Activated CD4-positive, CD25-positive, alpha-beta regulatory T cell treated with anti-CD3 and anti-CD28 coated beads, Interleukin-2, amount 50 U/mL, for 72 hours (primary cell): ENCODE results near the gene ZCCHC7.
"Not testable (repeated sequence)": the region's sequence is repeated elsewhere in the genome, so short reads cannot be mapped to it uniquely, and the experiment has no call there.

Experiments
- DNase-seq: peaks from one replicate; pipeline ENCODE4 v3.0.0; 2021

ZCCHC7 gene

DNA sequence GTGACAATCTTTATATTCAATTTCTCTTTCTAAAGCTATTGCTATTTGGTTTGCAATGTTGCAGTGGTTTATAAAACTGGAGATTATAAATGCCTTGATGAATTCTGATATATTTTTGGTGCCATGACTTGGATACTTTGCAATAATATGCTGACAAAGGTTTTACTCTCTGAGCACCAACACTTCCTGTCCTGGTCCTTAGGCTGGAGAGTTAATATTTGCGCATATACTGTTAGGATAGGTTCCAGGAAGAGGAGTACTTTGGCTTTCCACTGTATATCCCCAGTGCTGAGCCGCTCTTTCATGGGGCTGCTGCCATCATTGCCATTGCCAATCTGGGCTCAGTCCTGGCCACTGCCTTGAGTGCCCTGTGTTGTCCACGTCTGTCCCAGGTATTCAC lies 139.6 kb downstream of the ZCCHC7 start:
- no peak for DNase-seq

DNA sequence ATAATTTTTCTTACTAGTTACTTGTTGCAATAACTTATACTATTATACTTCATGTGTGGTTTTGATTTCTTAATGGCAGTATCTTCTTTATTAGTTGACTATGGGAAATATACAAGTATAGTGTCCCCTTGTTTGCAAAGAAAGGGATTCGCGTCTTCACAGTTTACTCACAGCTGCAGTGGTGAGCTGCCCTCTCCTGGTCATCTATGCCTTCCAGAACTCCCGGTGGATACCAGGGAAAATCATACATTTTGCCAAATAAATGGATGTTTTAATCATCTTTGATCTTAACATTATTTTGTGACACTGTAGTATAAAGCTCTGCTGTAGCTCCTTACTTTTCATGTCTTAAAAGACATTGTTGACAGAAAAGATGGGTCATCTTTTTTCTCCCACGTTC lies 142.0 kb downstream of the ZCCHC7 start:
- no peak for DNase-seq

DNA sequence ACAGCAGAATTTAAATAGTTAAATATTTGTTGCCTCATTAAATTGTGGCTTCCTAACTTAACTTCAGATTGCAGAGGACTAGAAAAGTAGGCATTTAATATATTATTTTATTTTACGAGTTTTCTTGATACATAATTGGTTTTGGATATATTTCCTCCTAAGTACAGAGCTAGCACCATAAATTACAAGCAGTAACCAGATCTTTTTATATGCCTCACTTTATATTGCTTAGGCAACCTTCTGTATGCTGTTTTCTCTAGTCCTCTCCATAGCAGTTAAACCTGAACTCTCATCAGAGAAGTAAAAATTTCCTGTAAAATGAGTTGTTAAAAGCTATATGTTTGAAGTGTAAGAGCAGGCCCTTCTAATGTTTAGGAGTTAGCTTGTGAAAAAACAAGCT lies 144.2 kb downstream of the ZCCHC7 start:
- no peak for DNase-seq

DNA sequence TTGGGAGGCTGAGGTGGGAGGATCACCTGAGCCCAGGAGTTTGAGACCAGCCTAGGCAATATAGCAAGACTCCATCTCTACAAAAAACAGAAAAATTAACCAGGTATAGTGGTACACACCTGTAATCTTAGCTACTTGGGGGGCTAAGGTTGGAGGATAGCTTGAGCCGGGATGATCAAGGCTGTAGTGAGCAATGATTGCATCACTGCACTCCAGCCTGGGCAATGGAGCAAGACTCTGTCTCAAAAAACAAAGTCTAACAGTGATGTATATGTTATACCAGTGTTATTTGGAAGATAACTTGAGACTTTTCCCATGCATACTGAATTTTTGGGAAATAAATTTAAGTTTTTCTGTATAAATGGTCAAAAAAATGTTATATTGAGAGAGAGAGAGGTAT lies 146.3 kb downstream of the ZCCHC7 start:
- no peak for DNase-seq

DNA sequence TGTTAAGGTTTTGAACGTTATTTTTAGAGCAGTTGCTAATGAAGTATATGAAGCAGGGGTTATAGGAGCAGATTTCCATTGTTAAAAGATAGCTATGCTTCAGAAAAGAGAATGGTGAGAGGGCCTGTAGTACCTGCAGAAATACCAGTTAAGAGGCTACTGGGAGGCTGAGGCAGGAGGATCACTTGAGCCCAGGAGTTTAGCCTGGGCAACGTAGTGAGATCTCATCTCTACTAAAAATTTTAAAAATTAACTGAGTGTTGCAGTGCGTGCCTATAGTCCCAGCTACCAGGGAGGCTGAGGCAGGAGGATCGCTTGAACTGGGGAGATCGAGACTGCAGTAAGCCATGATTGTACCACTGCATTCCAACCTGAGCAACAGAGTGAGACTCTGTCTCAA lies 148.8 kb downstream of the ZCCHC7 start:
- DNase-seq, result no peak

DNA sequence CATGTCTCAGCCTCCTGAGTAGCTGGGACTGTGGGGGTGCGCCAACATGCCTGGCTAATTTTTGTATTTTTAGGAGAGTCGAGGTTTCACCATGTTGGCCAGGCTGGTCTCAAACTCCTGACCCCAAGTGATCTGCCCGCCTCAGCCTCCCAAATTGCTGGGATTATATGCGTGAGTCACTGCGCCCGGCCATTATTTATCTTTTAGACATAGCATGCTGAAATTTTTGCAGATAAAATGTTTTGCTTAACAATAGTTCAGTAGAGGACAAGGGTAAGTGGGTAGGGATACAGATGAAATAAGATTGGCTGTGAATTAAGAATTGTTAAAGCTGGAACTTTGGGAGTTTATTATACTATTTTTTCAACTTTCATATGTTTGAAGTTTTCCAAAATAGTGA lies 151.3 kb downstream of the ZCCHC7 start:
- no peak for DNase-seq

DNA sequence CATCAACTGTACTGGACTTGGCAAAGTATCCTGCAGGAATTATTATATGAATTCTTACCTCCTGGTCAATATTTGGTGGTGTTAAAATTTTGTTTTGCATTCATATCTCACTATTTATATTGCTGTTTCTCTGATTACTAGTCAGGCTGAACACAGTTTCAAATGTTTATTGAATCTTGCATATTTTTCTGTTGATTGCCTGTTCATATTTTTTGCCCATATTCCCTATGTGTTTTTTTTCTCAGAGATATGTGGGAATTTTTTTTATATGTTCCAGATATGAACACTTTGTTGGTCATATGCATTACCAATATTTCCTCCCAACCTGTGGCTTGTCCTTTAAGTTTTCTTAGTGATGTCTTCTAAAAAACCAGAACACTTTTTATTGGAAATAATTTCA lies 153.2 kb downstream of the ZCCHC7 start:
- no peak for DNase-seq

DNA sequence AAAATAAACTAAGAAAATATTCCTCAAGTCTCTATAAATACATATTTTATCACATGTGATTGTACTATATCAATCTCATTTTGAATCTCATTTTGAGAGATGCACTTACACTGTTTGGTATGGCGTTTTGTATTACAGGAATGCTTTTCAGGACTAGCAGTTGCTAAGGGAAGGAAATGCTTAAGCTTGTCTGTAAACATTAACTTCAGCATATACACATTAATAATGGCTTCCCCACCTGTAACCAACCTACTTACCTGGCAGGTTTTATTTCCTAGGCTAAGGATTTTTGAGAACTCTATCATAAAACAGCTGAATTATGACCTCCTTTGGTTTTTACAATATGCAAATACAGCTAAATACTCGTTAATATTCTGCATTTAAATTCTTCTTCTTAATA lies 161.2 kb downstream of the ZCCHC7 start:
- no peak for DNase-seq

DNA sequence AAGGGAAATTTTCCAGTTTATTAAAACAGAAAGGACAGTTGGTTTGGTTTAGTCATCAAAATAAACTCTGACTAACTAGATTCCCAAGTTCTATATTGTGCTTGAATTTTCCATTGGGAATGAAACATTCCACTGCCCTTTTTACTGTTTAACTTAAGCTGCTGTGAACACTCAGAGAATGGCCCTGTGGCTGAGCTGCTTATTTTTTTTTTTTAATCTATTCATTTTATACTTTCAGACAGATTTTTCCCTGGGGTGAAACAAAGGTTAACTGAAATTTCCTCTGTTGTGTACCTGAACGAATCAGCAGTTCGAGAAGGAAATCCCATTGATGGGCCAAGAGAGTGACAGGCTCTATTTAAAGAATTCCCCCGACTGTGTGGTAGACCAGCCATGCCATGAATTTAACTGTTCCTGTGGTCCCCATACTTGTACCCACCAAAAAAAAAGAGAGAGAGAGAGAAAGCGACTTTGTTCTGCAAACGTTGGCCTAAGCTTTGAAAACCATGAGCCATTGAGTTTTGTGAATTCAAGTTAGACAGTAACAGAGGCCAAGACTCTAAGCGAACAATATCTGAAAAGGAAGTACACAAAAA lies 163.5 kb downstream of the ZCCHC7 start:
- no peak for DNase-seq

DNA sequence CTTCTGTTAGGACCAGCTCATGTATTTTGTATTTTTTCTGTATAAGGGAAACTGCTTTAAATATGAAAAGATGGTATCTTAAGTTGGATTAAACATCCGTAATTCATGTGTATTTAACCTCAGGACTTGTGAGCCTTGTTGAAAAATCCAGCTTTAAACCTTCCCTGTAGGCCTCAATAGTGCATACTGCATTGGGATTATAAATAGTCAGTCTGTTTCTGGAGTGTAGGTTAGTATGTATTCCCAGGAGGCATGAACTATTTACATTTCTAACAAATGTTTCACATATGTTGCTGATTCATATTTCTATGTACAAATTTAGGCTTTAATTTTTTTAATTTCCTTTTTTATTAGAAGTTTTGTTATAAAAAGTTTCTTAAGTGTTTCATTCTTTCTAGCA lies 164.3 kb downstream of the ZCCHC7 start:
- no peak for DNase-seq

DNA sequence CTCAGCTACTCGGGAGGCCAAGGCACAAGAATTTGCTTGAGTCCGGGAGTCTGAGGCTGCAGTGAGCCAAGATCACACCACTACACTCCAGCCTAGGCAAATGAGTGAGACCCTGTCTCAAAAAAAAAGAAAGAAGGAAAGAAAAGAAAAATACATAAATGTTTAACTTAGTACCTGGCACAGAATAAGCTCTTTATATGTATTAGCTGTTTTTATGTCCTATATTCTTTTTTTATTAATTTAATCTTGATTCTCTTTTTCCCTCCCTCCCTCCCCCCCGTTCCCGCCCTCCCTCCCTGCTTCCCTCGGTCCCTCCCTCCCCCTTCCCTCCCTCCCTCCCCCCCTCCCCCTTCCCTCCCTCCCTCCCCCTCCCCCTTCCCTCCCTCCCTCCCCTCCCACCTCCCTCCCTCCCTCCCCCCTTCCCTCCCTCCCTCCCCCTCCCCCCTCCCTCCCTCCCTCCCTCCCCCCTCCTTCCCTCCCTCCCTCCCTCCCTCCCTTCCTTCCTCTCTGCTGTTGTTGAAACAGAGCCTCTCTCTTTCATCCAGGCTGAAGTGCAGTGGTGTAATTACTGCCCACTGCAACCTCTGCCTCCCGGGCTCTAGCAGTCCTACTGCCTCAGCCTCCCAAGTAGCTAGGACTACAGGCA lies 166.3 kb downstream of the ZCCHC7 start:
- DNase-seq, result no peak

DNA sequence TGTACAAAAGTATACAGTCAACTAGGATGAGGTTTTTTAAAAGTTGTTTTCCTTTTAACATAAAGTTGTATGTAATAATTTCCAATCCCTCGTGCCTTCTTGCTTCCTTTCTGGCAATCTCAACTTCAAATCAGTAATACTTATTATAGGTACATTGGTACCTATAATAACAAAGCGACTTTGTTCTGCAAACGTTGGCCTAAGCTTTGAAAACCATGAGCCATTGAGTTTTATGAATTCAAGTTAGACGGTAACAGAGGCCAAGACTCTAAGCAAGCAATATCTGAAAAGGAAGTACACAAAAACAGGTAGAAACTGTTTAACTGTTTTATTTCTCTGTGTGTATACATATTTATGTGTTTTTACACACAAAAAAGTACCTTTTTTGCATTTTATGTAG lies 166.9 kb downstream of the ZCCHC7 start:
- DNase-seq, result no peak

DNA sequence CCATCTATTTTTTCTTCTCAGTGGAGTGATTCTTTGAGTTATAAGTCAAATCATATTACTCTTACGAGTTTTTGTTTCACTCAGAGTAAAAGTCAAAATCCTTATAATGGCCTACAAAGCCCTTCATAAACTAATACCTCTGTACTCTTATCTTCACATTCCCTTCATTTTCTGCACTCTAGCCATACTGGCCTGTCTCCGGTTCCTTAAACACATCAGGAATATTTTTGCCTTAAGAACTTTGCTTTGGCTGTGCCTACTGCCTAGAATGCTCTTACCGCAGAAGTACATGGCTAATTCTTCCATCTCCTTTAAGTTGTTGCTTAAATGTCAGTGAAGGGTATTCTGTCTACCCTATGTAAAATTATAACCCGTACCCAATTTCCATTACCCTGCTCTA lies 169.3 kb downstream of the ZCCHC7 start:
- no peak for DNase-seq

DNA sequence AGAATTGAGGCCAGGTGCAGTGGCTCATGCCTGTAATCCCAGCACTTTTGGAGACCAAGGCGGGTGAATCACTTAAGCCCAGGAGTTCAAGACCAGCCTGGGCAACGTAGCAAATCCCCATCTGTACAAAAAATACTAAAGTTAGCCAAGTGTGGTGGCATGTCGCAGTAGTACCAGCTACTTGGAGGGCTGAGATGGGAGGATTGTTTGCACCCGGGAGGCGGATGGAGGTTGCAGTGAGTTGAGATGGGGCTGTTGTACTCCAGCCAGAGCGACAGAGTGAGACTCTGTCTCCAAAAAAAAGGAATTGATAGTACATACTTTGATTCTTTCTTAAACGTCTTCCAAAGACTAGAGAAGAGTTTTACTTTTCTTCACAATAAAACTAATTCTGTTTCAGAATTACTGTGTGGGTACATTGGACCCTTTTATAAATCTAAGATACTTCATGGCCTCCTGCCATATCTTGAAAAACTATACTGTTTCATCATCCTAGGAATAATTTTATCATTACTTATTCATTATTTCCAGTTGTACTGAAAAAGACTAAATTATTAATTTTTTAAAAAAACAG lies 170.1 kb downstream of the ZCCHC7 start:
- DNase-seq, result no peak

DNA sequence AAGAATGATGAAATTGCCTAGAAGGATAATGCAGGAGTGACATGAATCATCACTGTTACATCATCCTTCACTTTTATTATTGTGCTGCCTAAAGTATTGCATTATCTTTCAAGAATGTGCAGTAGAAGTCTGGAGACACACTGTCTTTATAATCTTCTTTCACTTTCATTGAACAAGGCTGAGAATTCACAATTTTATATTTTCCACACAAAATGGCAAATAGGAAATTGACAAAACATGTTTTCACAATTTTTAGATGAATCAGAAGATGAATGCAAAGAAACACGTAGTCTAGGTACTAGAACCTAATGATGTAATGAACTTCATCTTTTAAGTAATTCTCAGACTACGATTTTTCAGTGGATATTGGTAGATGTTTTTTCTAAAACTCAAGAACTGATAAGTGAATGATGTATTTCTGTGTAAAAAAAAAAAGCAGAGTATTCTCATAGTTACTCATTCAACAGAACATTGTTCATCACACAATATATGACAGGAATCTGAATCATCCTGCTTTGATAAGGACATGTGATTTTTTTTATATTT lies 170.6 kb downstream of the ZCCHC7 start:
- DNase-seq, result no peak

DNA sequence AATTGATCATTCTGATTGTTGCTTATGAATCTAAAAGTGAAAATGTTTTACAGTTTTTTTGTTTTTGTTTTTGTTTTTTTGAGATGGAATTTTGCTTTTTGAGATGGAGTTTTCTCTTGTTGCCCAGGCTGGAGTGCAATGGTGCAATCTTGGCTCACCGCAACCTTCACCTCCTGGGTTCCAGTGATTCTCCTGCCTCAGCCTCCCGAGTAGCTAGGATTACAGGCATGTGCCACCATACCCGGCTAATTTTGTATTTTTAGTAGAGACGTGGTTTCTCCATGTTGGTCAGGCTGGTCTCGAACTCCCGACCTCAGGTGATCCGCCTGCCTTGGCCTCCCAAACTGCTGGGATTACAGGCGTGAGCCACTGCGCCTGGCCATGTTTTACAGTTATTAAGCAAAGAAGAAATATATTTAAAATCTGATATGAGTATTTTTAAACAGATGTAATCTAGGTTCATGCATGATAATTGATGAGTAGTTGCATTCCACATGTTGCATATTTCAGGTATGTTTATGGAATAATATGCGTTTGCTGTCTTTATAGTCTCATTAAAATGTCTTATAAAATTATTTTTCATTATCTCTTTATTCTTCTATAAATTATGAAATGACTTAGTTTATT lies 171.4 kb downstream of the ZCCHC7 start:
- not testable (repeated sequence) for DNase-seq

DNA sequence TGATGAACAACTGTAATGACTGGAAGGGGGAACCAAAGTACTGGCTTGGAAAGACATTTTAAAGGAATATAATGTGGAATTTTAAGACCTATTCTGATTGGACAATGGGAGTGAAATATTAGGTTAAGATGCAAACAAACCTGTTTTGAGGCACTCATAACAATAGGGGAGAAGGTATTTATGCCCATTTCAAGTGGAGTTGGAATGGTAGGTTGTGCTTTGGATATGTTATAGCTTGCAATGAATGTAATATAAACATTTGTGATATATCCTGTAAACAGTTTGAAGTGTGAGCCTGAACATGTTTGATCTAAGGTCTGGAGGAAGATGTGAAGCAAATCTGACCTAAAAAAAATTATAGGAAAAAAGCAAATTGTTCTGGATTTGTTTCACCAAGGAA lies 172.5 kb downstream of the ZCCHC7 start:
- DNase-seq, result no peak

DNA sequence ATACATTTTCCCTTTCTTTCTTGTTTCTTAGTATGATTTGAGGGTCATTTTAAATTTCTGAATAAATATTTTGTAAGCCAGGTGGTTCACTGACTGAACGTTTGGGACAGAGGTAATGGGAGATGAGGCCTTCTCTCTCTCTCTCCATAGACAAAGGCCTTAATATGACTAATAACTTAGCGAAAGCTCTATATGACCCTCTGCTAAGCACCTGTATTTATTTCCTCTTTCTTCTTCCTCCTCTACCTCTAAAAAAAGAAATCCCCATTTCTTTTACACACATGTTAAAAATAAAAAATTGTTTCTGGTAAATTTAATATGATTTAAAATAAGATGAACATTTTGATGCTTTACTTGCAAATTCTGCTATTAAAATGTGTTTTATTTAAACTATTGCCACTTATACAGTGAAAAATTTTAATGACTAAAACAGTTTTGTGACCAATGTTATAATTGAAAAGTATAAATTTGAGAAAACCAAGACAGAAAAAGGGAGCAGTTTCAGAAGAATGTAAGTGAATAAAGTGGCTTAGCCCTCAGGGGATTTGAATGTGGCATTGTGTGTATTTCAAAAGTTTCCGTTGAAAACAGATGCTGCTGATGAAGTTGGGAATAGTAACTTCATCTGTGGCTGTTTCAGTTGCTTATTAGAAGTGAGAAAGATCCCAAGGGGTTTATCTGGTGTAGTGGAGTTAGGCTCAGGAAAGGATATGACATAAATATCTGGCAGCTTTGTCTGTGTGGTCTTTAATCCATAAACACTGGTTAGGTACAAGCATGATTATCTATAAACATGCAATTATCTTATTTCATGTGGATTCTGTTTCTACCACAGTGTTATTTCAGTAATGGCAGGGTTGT lies 173.5 kb downstream of the ZCCHC7 start:
- no peak for DNase-seq

DNA sequence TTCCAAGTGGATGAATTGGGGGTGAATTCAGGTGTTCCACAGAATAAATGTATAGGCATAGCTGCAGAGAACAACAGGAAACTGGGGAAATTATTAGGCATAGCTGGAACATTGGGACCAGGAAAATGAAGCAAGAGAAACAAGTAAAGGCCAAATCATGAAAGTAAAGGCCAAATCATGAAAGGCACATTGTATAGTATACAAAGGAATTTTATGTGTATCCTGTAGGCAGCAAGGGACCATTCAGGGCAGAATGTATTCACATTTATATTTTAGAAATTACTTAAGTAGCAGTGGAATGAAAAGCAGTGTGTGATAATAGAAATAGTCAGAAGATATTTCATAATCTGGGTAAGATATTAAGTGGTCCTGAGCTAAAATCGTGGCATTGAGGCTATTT lies 174.8 kb downstream of the ZCCHC7 start:
- no peak for DNase-seq

DNA sequence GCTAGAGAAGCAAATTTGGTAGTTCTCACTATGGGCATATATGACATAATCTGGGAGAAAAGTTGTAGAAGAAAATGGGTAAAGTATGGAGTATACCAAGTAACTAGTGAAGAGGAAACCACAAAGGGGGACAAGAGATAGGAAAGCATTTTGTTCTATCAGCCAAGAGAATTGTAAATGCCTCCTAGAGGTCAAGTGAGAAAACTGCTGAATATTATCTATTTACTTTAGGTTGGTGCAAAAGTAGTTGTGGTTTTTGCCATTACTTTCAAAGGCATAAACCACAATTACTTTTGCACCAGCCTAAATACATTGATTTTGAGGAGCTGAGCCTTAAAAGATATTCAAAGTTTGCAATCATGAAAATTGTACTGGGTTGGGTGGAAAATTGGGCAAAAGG lies 175.4 kb downstream of the ZCCHC7 start:
- DNase-seq, result no peak

DNA sequence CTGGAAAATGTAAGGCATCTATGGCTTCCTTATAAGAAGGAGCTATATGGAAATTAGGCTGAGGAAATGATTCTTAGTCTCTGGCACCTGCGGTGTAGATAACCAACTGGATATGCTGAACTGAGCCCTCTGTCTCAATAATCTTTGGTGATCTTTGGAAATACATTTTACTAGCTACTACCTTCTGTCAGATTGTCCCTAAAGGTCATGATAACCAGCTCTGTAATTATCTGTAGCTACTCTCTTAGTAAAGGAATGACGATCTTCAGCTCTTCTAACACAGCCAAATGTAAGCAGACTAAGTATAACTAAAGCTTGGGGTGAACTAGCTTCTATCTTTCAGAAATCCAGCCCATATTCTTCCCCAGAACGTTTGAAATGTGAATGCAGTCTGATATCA lies 177.2 kb downstream of the ZCCHC7 start:
- no peak for DNase-seq

DNA sequence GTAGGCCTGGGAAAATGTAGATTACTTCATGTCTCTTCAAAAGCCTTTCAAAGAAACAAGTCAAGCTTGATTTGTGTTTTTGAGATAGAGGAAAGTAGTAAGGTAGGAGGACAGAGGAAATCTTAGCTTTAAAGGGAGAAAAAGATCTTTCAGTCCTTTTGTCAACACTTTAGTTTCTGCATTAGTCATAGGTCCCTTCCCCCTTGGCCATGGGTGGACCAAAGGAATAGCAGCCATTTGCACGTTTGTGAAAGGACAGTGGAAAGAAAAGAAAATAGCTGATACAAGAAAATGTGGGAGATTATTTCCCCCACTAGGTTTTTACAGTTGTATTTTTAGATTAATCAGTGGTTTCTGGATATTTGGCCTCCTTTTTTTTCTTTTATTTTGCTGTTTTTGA lies 180.2 kb downstream of the ZCCHC7 start:
- no peak for DNase-seq
